ENCODE measurements around the gene DNASE1L2.

DNASE1L2 gene

DNA sequence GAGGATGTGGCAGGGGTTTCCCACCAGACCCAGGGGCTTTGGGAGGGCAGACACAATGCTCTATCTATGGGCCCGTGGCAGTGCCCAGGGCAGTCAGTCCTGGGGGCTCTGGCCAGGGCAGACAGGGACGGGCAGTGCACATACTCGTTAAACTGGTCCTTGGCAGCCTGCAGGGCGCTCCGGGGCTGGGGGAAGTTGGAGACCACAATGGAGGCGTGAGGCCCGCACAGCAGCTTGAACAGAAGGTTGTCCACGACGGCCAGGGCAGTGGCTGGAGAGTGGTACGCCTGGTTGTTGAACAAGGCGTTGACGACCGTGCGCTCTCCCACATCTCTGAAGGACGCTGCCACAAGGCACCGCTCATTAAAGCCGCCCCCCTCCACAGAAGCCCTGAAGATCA is 50.3 kb downstream of the DNASE1L2 start:
- DNase-seq (ENCODE audit: low spot score): no peak

DNA sequence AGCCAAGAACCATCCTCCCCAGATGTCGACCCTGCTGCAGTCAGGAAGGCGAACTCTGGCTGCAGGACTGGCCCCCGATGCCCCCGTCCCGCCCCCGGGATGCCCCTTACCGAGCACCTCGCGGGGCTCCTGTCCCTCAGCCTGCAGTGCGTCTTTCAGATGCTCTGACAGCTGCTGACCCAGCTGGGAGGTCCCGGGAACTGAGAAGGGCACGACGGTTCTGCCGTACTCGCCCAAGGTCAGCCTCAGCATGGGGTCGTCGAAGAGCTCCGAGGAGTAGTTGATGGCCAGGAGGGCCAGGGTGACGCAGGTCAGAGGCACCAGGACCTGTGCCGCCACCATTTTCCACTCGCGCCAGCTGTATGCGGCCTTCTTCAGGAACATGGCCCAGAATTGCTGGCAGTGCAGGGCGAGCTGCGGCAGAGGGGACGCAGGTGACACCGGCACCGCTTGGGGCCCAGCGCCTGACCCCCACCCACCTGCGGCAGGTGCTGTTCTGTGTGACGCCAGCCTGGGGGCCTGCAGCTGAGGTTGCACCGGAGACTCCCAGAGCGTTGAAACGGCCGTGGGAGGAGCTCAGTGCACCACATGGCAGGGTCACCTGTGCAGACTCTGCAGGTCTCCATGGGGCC is 51.8 kb downstream of the DNASE1L2 start:
- no peak for DNase-seq (ENCODE audit: low spot score)

Measured in globus pallidus (tissue), 1 donor.